ENCODE measurements around the gene MAGEA6. TPM values are rescaled to one million over a fixed set of nuclear protein-coding genes. Genes with fewer than 3 reads are reported as not detected.
"Not testable (repeated sequence)": the region's sequence is repeated elsewhere in the genome, so short reads cannot be mapped to it uniquely, and the experiment has no call there.

Gene MAGEA6
- total RNA-seq (2021; ENCODE audit: unreplicated experiment) (0.57 TPM), Bru-seq, nascent RNA (not detected), BruChase-seq, experiment 1, labeled RNA remaining after a 2-hour chase (percentile 22 among the genes with signal in this experiment), BruChase-seq, experiment 2, labeled RNA remaining after a 6-hour chase (percentile 34 among the genes with signal in this experiment)
- 0.17 TPM for polyA plus RNA-seq (2012; ENCODE audit: insufficient read length)
- long read RNA-seq, partial matches to known transcripts = 0 of 1 reads
- long read RNA-seq, other reads (novel, unspliced or antisense) = 0 of 1 reads

GRCh38 chrX:152769549-152770289, at the start of gene MAGEA6:
TSS of gene MAGEA6 (minus strand) at chrX:152769689. CDS start at chrX:152767650, 2,039 bp downstream.
- BruUV-seq (replicated peaks); H3K4me1 ChIP-seq (ENCODE audit: control insufficient read depth, insufficient read depth, low read length); H3K36me3 ChIP-seq (ENCODE audit: control insufficient read depth, insufficient read depth, low read length); H3K27me3 ChIP-seq (ENCODE audit: control insufficient read depth, insufficient read depth, low read length); DNase-seq (ENCODE audit: low read depth, low spot score); in situ Hi-C loops (cut with HindIII; ENCODE audit: low pct_unique_long_range_greater_than_20kb, low sequenced_read_pairs); ATAC-seq; H3K27ac ChIP-seq (ENCODE audit: low read length); intact Hi-C loops (cut with micrococcal nuclease; ENCODE audit: unreplicated experiment); POLR2A ChIA-PET; CTCF ChIA-PET; H3K9me3 ChIP-seq (ENCODE audit: control insufficient read depth, insufficient read depth, low read depth, low read length); H3K4me3 ChIP-seq (ENCODE audit: low read depth in 2 of 2, low read length in 2 of 2): not testable (repeated sequence)

GRCh38 chrX:152819266-152819665, 49.8 kb upstream of the MAGEA6 start:
- BruUV-seq (replicated peaks) = no TSS peak
- intact Hi-C loops (cut with micrococcal nuclease; ENCODE audit: unreplicated experiment) = loop anchor here (10.0 kb wide), 1 partner anchor 1104 kb away; the partner anchor contains the start of gene FATE1
- in situ Hi-C loops (cut with HindIII; ENCODE audit: low pct_unique_long_range_greater_than_20kb, low sequenced_read_pairs) = loop anchor here (25.0 kb wide), 1 partner anchor 182 kb away; the partner anchor contains the start of gene GABRQ
- Histone ChIP-seq H3K4me1 (ENCODE audit: control insufficient read depth, insufficient read depth, low read length) (no peaks in the 10 kb centered on the region), H3K27ac (ENCODE audit: low read length) (no peak overlapping the region), H3K9me3 (ENCODE audit: control insufficient read depth, insufficient read depth, low read depth, low read length) (no peaks in the 10 kb centered on the region), H3K27me3 (ENCODE audit: control insufficient read depth, insufficient read depth, low read length) (peaks cover 2% of the 10 kb centered on the region; the same call in 1 of the 2 replicates), H3K36me3 (ENCODE audit: control insufficient read depth, insufficient read depth, low read length) (no peaks in the 10 kb centered on the region), H3K4me3 (ENCODE audit: low read depth in 2 of 2, low read length in 2 of 2) (no peak overlapping the region)
- POLR2A ChIA-PET = interaction anchor here (0.6 kb wide), 1 partner anchor 563 kb away, joined by 4 read pairs; no protein-coding TSS in a partner anchor
- TF ChIP-seq TCF7L2 (IDR thresholded peaks at IDR 0.05; ENCODE audit: low read depth, low read length) (no peak), CTCF (IDR thresholded peaks at IDR 0.05) (no peak), POLR2AphosphoS5 (IDR thresholded peaks at IDR 0.05; ENCODE audit: low read depth, low read length) (no peak), REST (IDR thresholded peaks at IDR 0.05; ENCODE audit: insufficient read depth in 1 of 2, low read depth in 2 of 2, low read length in 1 of 2) (no peak), SIN3A (IDR thresholded peaks at IDR 0.05; ENCODE audit: borderline replicate concordance, insufficient read depth, low read depth, low read length) (no peak)
- CTCF ChIA-PET = no interaction called here
- no peak for DNase-seq (ENCODE audit: low read depth, low spot score)
- ATAC-seq = no peak
